Cardiac muscle cell (in vitro differentiated cells and primary cell): ENCODE measurements around the gene NWD2. TPM values are rescaled to one million over a fixed set of nuclear protein-coding genes. Genes with fewer than 3 reads are reported as not detected.

Source experiments
- DNase-seq, 2 donors: peaks; one replicate each; pipeline versions ENCODE4 v3.0.0 to v3.0.0-alpha.2; 2010 to 2017; ENCODE audit warnings: low read depth in 1 of 2, low spot score in 1 of 2
- H3K27ac ChIP-seq: fragments of 200-600 bp; sonication (generic); 2 replicates; pipeline ENCODE4 v1.5.1; 2016
- H3K27me3 ChIP-seq: fragments of 200-600 bp; sonication (generic); 2 replicates; pipeline ENCODE4 v1.6.0; 2016; ENCODE audit warnings: control low read depth
- H3K36me3 ChIP-seq: fragments of 200-600 bp; sonication (generic); 2 replicates; pipeline ENCODE4 v1.5.1; 2016; ENCODE audit warnings: control low read depth
- H3K4me1 ChIP-seq: fragments of 200-600 bp; sonication (generic); 2 replicates; pipeline ENCODE4 v1.8.1; 2017; ENCODE audit warnings: low read depth, mild to moderate bottlenecking, mixed run types
- H3K4me3 ChIP-seq: fragments of 200-600 bp; sonication (generic); 2 replicates; pipeline ENCODE4 v1.5.1; 2016; ENCODE audit warnings: mild to moderate bottlenecking
- H3K9me3 ChIP-seq: fragments of 200-600 bp; sonication (generic); 2 replicates; pipeline ENCODE4 v1.5.1; 2017; ENCODE audit warnings: low read depth, mild to moderate bottlenecking, control low read depth
- CTCF ChIP-seq: IDR thresholded peaks from 2 replicates; pipeline ENCODE4 v1.5.1; 2012; ENCODE audit warnings: low read depth, mild to moderate bottlenecking, low read length
- polyA plus RNA-seq: library from polyadenylated mRNA; unstranded; fragments of >200 nt; fragmentation: Nextera tagmentation; extraction: Ambion mirVana; gene quantifications from 2 replicates; pipeline ENCODE4 v1.2.1, GENCODE V29; 2016
- total RNA-seq: library from RNA; depleted of rRNA; stranded (reverse); fragments of >200 nt; gene quantifications from 2 replicates; pipeline ENCODE4 v1.2.3, GENCODE V29; 2016

Gene NWD2
- total and polyA plus RNA-seq, 2 experiments from 2014 or later = 0.06 TPM; not detected in 1

GRCh38 chr4:37477126-37477525 lies 232.6 kb downstream of the NWD2 start:
- Histone ChIP-seq H3K27ac (no peak overlapping the region), H3K4me1 (no peaks in the 10 kb centered on the region), H3K9me3 (no peaks in the 10 kb centered on the region), H3K36me3 (no peaks in the 10 kb centered on the region), H3K4me3 (no peak overlapping the region), H3K27me3 (no peaks in the 10 kb centered on the region)
- TF ChIP-seq CTCF = no peak
- peak in 1 of 2 donors; percentile 4 for DNase-seq

- no peak for DNase-seq
- Histone ChIP-seq H3K4me3 (no peak overlapping the region), H3K27me3 (no peaks in the 10 kb centered on the region), H3K9me3 (no peaks in the 10 kb centered on the region), H3K36me3 (no peaks in the 10 kb centered on the region), H3K27ac (no peak overlapping the region), H3K4me1 (no peaks in the 10 kb centered on the region)
- TF ChIP-seq CTCF = no peak
Observed at GRCh38 chr4:37478151-37478550, 233.6 kb downstream of the NWD2 start.

GRCh38 chr4:37480509-37480908 lies 236.0 kb downstream of the NWD2 start:
- no peaks in the 10 kb centered on the region for H3K27me3 ChIP-seq
- H3K9me3 ChIP-seq = no peaks in the 10 kb centered on the region
- no peak for TF ChIP-seq CTCF
- no peak overlapping the region for H3K27ac ChIP-seq
- no peaks in the 10 kb centered on the region for H3K4me1 ChIP-seq
- no peaks in the 10 kb centered on the region for H3K36me3 ChIP-seq
- no peak for DNase-seq
- no peak overlapping the region for H3K4me3 ChIP-seq

GRCh38 chr4:37481547-37482122 lies 237.1 kb downstream of the NWD2 start:
- H3K4me3 ChIP-seq = no peak overlapping the region
- DNase-seq = no peak
- H3K36me3 ChIP-seq = no peaks in the 10 kb centered on the region
- no peak for TF ChIP-seq CTCF
- H3K27me3 ChIP-seq = no peaks in the 10 kb centered on the region
- no peak overlapping the region for H3K27ac ChIP-seq
- H3K9me3 ChIP-seq = no peaks in the 10 kb centered on the region
- no peaks in the 10 kb centered on the region for H3K4me1 ChIP-seq

- no peaks in the 10 kb centered on the region for H3K27me3 ChIP-seq
- H3K4me3 ChIP-seq = no peak overlapping the region
- H3K36me3 ChIP-seq = no peaks in the 10 kb centered on the region
- no peaks in the 10 kb centered on the region for H3K9me3 ChIP-seq
- no peak overlapping the region for H3K27ac ChIP-seq
- no peaks in the 10 kb centered on the region for H3K4me1 ChIP-seq
- TF ChIP-seq CTCF = no peak
- DNase-seq = no peak
Observed at GRCh38 chr4:37482236-37482913, 237.8 kb downstream of the NWD2 start.
